Gastrocnemius medialis (tissue), 4 donors: Measurements from ENCODE around the gene DCP1B.

Experiments used
- POLR2A ChIP-seq, 2 donors: fragments of 450-650 bp; IDR thresholded peaks; one replicate each; pipeline ENCODE4 v1.6.1; 2017; ENCODE audit warnings: antibody characterized with exemption in 2 of 2, mild to moderate bottlenecking in 2 of 2, moderate library complexity in 2 of 2
- TF ChIP-seq, protein P1 (sequence below), 5 experiments: fragments of 450-650 bp in 3 of 5; fragments of 200-600 bp in 2 of 5; sonication (generic) in 2 of 5; IDR thresholded peaks in 4 of 5; conservative IDR thresholded peaks in 1 of 5; 1 replicate in 4 of 5; 2 replicates in 1 of 5; pipeline ENCODE4 v1.5.1; 2016 to 2019; ENCODE audit warnings: antibody characterized with exemption in 5 of 5, mild to moderate bottlenecking in 3 of 5, moderate library complexity in 3 of 5

DNA sequence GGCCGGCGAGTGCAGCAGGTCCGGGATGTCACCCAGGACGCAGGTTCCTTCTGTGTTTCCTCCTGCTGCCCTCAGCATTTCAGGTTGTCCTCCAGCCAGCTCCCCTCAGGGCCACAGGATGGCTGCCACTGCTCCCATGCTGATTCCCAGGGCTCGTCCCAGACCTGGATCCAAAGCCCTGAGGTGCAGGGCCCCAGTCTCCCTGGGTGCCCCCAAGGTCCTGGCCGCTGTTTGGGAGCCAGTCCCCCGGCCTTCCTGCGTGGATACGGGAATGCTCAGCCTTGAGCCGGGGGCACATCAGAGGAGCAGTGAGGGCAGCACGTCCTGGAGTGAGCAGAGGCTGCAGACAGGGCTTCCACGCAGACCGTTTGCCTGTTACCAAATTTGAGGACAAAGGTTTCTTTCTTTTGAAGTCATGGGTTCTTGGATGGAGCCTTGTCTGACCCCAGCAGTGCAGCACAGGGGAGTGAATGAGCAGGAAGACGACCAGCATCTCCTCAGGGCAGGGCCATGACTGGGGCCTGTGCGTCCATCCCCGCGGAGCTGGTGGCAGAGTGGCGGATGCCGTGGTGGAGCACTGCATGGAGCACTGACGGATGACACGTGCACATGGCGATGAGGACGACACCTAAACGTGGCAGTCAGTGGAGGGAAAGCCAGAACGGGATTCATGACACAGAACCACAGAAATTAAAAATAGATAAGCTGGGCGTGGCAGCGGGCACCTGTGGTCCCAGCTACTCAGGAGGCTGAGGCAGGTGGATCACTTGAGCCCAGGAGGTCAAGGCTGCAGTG, 73.3 kb downstream of the DCP1B start:
- TF ChIP-seq, protein P1, sequence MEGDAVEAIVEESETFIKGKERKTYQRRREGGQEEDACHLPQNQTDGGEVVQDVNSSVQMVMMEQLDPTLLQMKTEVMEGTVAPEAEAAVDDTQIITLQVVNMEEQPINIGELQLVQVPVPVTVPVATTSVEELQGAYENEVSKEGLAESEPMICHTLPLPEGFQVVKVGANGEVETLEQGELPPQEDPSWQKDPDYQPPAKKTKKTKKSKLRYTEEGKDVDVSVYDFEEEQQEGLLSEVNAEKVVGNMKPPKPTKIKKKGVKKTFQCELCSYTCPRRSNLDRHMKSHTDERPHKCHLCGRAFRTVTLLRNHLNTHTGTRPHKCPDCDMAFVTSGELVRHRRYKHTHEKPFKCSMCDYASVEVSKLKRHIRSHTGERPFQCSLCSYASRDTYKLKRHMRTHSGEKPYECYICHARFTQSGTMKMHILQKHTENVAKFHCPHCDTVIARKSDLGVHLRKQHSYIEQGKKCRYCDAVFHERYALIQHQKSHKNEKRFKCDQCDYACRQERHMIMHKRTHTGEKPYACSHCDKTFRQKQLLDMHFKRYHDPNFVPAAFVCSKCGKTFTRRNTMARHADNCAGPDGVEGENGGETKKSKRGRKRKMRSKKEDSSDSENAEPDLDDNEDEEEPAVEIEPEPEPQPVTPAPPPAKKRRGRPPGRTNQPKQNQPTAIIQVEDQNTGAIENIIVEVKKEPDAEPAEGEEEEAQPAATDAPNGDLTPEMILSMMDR (IDR thresholded peaks at IDR 0.05 in 4 of 5, conservative IDR thresholded peaks at IDR 0.05 in 1 of 5), result no peak
- no peak for TF ChIP-seq POLR2A (IDR thresholded peaks at IDR 0.05)
